ENCODE data around the gene ALKBH8. TPM values are rescaled to one million over a fixed set of nuclear protein-coding genes. Genes with fewer than 3 reads are reported as not detected.
A peak's percentile ranks its signal among the peaks of the same experiment; 100 is the strongest.

ALKBH8 gene
- polyA plus RNA-seq, 2 of the 4 experiments (the other 2 are of a cell fraction) = 6.5 to 10.8 TPM

- Histone ChIP-seq H3K9me3 (no peaks in the 10 kb centered on the region), H3K4me3 (no peak overlapping the region), H3K27ac (no peak overlapping the region), H3K4me1 (peaks cover 9% of the 10 kb centered on the region; the same call in 1 of the 3 replicates), H3K4me2 (no peak overlapping the region)
- no peak for TF ChIP-seq RCOR1 (IDR thresholded peaks at IDR 0.05; ENCODE audit: low read depth, low read length)
- no peak for TF ChIP-seq ZC3H11A (IDR thresholded peaks at IDR 0.05)
- no peak for TF ChIP-seq ELK1 (IDR thresholded peaks at IDR 0.05; ENCODE audit: low read depth, low read length)
- no peak for TF ChIP-seq E2F6 (IDR thresholded peaks at IDR 0.05; ENCODE audit: borderline replicate concordance, low read depth)
- TF ChIP-seq HEYL (CRISPR knock-in tag; IDR thresholded peaks at IDR 0.05) = no peak
- no peak for TF ChIP-seq NFE2L2 (conservative IDR thresholded peaks at IDR 0.05; ENCODE audit: low read length)
- no peak for TF ChIP-seq HOXA7 (CRISPR knock-in tag; IDR thresholded peaks at IDR 0.05)
- TF ChIP-seq FOXS1 (CRISPR knock-in tag; IDR thresholded peaks at IDR 0.05) = no peak
- TF ChIP-seq RAD21 (conservative IDR thresholded peaks at IDR 0.05 in 1 of 2, IDR thresholded peaks at IDR 0.05 in 1 of 2) = no peak
- no peak for TF ChIP-seq FOSB (CRISPR knock-in tag; IDR thresholded peaks at IDR 0.05)
- no peak for TF ChIP-seq HMGXB4 (CRISPR knock-in tag; IDR thresholded peaks at IDR 0.05; ENCODE audit: borderline replicate concordance)
- TF ChIP-seq HOXB5 (CRISPR knock-in tag; IDR thresholded peaks at IDR 0.05) = no peak
- TF ChIP-seq CHD2 (IDR thresholded peaks at IDR 0.05; ENCODE audit: low read length, partially characterized antibody) = no peak
- TF ChIP-seq NPAS2 (CRISPR knock-in tag; IDR thresholded peaks at IDR 0.05; ENCODE audit: borderline replicate concordance) = no peak
- no peak for TF ChIP-seq CBX8 (IDR thresholded peaks at IDR 0.05)
- TF ChIP-seq HOXB13 (CRISPR knock-in tag; IDR thresholded peaks at IDR 0.05; ENCODE audit: low read depth) = no peak
- no peak for TF ChIP-seq GATA3 (IDR thresholded peaks at IDR 0.05; ENCODE audit: borderline replicate concordance)
- TF ChIP-seq EHMT2 (IDR thresholded peaks at IDR 0.05; ENCODE audit: low read depth) = no peak
- no peak for TF ChIP-seq PBX3 (IDR thresholded peaks at IDR 0.05)
- TF ChIP-seq ATOH8 (CRISPR knock-in tag; IDR thresholded peaks at IDR 0.05; ENCODE audit: low read depth) = no peak
- FAIRE-seq (no peak), ATAC-seq (no peak), DNase-seq (ENCODE audit: low read depth in 1 of 2, low spot score in 1 of 2) (no peak)
- ChIA-PET POLR2A (no interaction called here), CTCF (interaction anchor here (3.3 kb wide), 1 partner anchor 16 kb away, joined by 10 read pairs; no protein-coding TSS in a partner anchor)
- 62% methylated on average over 5 of the region's 5 CpGs for WGBS (ENCODE audit: missing lambda C conversion rate)
These were observed 27.3 kb upstream of the ALKBH8 start for GRCh38 chr11:107592813-107593212.

- ChIA-PET CTCF (interaction anchor here (0.6 to 3.3 kb wide), 2 partner anchors 16 to 80 kb away, joined by 3 to 10 read pairs; no protein-coding TSS in a partner anchor), POLR2A (no interaction called here)
- TF ChIP-seq MAZ (IDR thresholded peaks at IDR 0.05; ENCODE audit: borderline replicate concordance, low read depth, low read length) = no peak
- TF ChIP-seq RNF2 (IDR thresholded peaks at IDR 0.05; ENCODE audit: borderline replicate concordance, low read depth) = no peak
- no peak for TF ChIP-seq NFE2L2 (conservative IDR thresholded peaks at IDR 0.05; ENCODE audit: low read length)
- no peak for TF ChIP-seq MAFK (IDR thresholded peaks at IDR 0.05; ENCODE audit: partially characterized antibody)
- TF ChIP-seq HES2 (IDR thresholded peaks at IDR 0.05) = no peak
- TF ChIP-seq CEBPB (IDR thresholded peaks at IDR 0.05) = no peak
- no peak for TF ChIP-seq ZFP36 (IDR thresholded peaks at IDR 0.05; ENCODE audit: borderline replicate concordance, partially characterized antibody)
- H3K4me1 ChIP-seq = peaks cover 9% of the 10 kb centered on the region; the same call in 1 of the 3 replicates
- H3K9me3 ChIP-seq = no peaks in the 10 kb centered on the region
- WGBS (ENCODE audit: missing lambda C conversion rate) = 37% methylated on average over 6 of the region's 6 CpGs
- H3K4me3 ChIP-seq = peak overlapping the region; percentile 61; the same call in 2 of the 3 replicates
- FAIRE-seq = no peak
- peak overlapping the region; percentile 97 for H3K4me2 ChIP-seq
- ATAC-seq = no peak
- no peak for DNase-seq (ENCODE audit: low read depth in 1 of 2, low spot score in 1 of 2)
- H3K27ac ChIP-seq = no peak overlapping the region
These were observed 26.7 kb upstream of the ALKBH8 start for GRCh38 chr11:107592231-107592590.
